Measurements from ENCODE around the gene MORN1. TPM values are rescaled to one million over a fixed set of nuclear protein-coding genes. Genes with fewer than 3 reads are reported as not detected.
A peak's percentile ranks its signal among the peaks of the same experiment; 100 is the strongest.

Gene MORN1
- total RNA-seq, 2 experiments from 2014 or later: 5.9 to 6.6 TPM

DNA sequence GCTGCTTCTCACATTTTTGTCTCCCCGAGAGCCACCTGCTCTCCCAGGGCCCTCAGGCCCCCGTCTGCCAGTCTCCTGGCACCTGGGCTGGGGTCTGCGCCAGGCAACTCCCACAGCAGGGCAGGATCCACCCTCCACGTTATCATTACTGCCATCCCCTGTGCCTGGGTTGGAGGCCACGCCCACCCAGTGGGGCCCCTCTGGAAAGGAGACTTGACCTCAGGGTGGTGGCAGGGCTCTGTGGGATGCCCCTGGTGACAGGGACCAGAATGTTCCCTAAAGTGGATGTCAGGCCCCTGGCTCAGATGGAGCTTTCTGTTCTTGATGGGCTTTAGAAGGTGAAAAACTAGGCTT, 96.7 kb downstream of the MORN1 start:
- ChIA-PET CTCF (no interaction called here), POLR2A (interaction anchor here (1.0 to 1.3 kb wide), 2 partner anchors 38 to 67 kb away, joined by 4 read pairs; no protein-coding TSS in a partner anchor)
- ATAC-seq (no peak), DNase-seq (no peak)
- Mint-ChIP-seq H3K27ac (peak overlapping the region; percentile 49), H3K36me3 (ENCODE audit: low read depth) (peaks cover 5% of the 10 kb centered on the region), H3K27me3 (no peaks in the 10 kb centered on the region), H3K9me3 (no peaks in the 10 kb centered on the region), H3K4me3 (no peak overlapping the region), H3K4me1 (ENCODE audit: low read depth) (peaks cover 87% of the 10 kb centered on the region)
- TF ChIP-seq CTCF (IDR thresholded peaks at IDR 0.05): no peak
- intact Hi-C loops (cut with micrococcal nuclease): loop anchor here (5.0 kb wide), 1 partner anchor 62 kb away; no protein-coding TSS in a partner anchor

DNA sequence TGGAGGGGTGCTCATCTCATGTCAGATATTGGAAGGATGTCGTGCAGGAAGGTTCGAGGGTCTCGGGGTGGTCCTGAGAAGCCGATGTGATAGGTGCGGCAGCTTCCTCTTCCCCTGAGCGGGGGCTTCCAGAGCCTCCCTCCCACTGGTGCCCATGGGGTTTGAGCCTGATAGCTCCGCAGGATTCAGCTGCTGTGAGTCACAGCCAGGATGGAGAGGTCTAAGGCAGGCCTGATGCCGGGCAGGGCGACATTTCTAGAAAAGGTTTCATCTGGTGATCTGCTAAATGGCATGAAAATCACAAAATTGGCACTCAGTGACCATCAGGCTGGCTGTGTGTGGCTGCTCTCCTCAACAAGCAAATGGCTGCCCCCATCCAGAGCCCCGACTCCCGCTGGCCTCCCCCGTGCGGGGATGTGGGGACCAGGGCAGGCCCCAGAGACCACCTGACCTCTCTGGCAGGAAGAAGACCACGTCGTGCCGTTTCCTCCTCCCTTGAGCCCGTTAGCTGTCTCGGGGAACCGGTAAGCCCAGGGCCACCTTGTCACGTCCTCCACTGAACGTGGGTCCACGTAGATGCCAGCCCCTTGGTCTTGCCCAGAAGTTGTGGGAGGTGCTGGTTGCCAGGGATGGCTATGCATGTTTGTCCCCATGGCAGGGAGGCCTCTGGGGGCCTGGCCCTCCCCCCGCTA, 97.2 kb downstream of the MORN1 start:
- CTCF ChIA-PET: no interaction called here
- peaks cover 5% of the 10 kb centered on the region for H3K36me3 Mint-ChIP-seq (ENCODE audit: low read depth)
- no peaks in the 10 kb centered on the region for H3K27me3 Mint-ChIP-seq
- DNase-seq (no peak), ATAC-seq (no peak)
- H3K4me1 Mint-ChIP-seq (ENCODE audit: low read depth): peaks cover 86% of the 10 kb centered on the region
- H3K4me3 Mint-ChIP-seq: no peak overlapping the region
- POLR2A ChIA-PET: interaction anchor here (0.8 to 1.3 kb wide), 3 partner anchors 38 to 67 kb away, joined by 4 to 5 read pairs (median 4); no protein-coding TSS in a partner anchor
- intact Hi-C loops (cut with micrococcal nuclease): loop anchor here (5.0 kb wide), 1 partner anchor 62 kb away; no protein-coding TSS in a partner anchor
- peak overlapping the region; percentile 59 for H3K27ac Mint-ChIP-seq
- TF ChIP-seq CTCF (IDR thresholded peaks at IDR 0.05): no peak
- no peaks in the 10 kb centered on the region for H3K9me3 Mint-ChIP-seq

GRCh38 chr1:2292725-2293450, 98.5 kb downstream of the MORN1 start:
- intact Hi-C loops (cut with micrococcal nuclease): loop anchor here (5.0 kb wide), 1 partner anchor 61 kb away; no protein-coding TSS in a partner anchor
- no peak for TF ChIP-seq CTCF (IDR thresholded peaks at IDR 0.05)
- peaks cover 6% of the 10 kb centered on the region for H3K36me3 Mint-ChIP-seq (ENCODE audit: low read depth)
- ATAC-seq (no peak), DNase-seq (no peak)
- H3K4me1 Mint-ChIP-seq (ENCODE audit: low read depth): peaks cover 86% of the 10 kb centered on the region
- H3K27me3 Mint-ChIP-seq: no peaks in the 10 kb centered on the region
- no peak overlapping the region for H3K4me3 Mint-ChIP-seq
- CTCF ChIA-PET: interaction anchor here (1.3 to 3.2 kb wide), 2 partner anchors 7 to 21 kb away, joined by 3 to 15 read pairs; no protein-coding TSS in a partner anchor
- H3K27ac Mint-ChIP-seq: peak overlapping the region; percentile 34
- POLR2A ChIA-PET: interaction anchor here (1.3 to 2.5 kb wide), 2 partner anchors 7 to 60 kb away, joined by 4 to 23 read pairs; no protein-coding TSS in a partner anchor
- no peaks in the 10 kb centered on the region for H3K9me3 Mint-ChIP-seq

GRCh38 chr1:2291577-2291976, 99.8 kb downstream of the MORN1 start:
- Mint-ChIP-seq H3K27ac (peak overlapping the region; percentile 95), H3K4me3 (peak overlapping the region; percentile 76), H3K36me3 (ENCODE audit: low read depth) (peaks cover 8% of the 10 kb centered on the region), H3K9me3 (no peaks in the 10 kb centered on the region), H3K27me3 (no peaks in the 10 kb centered on the region), H3K4me1 (ENCODE audit: low read depth) (peaks cover 83% of the 10 kb centered on the region)
- DNase-seq (no peak), ATAC-seq (no peak)
- CTCF ChIA-PET: interaction anchor here (0.8 to 3.2 kb wide), 7 partner anchors 9 to 247 kb away, joined by 3 to 15 read pairs (median 7); no protein-coding TSS in a partner anchor
- POLR2A ChIA-PET: interaction anchor here (0.9 to 4.1 kb wide), 10 partner anchors 9 to 100 kb away, joined by 3 to 23 read pairs (median 4); partner anchors contain the start of genes MORN1 and RER1
- TF ChIP-seq CTCF (IDR thresholded peaks at IDR 0.05): no peak
- intact Hi-C loops (cut with micrococcal nuclease): loop anchor here (5.0 kb wide), 1 partner anchor 59 kb away; no protein-coding TSS in a partner anchor

All from activated CD8-positive, alpha-beta T cell treated with anti-CD3 and anti-CD28 coated beads for 36 hours (primary cell).